ENCODE data around the gene PKN1.
"Not testable (repeated sequence)": the region's sequence is repeated elsewhere in the genome, so short reads cannot be mapped to it uniquely, and the experiment has no call there.

PKN1 gene

GRCh38 chr19:14450876-14451275, 17.8 kb downstream of the PKN1 start:
- TF ChIP-seq, protein P1, sequence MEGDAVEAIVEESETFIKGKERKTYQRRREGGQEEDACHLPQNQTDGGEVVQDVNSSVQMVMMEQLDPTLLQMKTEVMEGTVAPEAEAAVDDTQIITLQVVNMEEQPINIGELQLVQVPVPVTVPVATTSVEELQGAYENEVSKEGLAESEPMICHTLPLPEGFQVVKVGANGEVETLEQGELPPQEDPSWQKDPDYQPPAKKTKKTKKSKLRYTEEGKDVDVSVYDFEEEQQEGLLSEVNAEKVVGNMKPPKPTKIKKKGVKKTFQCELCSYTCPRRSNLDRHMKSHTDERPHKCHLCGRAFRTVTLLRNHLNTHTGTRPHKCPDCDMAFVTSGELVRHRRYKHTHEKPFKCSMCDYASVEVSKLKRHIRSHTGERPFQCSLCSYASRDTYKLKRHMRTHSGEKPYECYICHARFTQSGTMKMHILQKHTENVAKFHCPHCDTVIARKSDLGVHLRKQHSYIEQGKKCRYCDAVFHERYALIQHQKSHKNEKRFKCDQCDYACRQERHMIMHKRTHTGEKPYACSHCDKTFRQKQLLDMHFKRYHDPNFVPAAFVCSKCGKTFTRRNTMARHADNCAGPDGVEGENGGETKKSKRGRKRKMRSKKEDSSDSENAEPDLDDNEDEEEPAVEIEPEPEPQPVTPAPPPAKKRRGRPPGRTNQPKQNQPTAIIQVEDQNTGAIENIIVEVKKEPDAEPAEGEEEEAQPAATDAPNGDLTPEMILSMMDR (conservative IDR thresholded peaks at IDR 0.05; ENCODE audit: low read depth, low read length) = no peak

GRCh38 chr19:14452303-14452702, 19.2 kb downstream of the PKN1 start:
- H3K4me3 ChIP-seq (ENCODE audit: low read depth, low read length); DNase-seq (ENCODE audit: low read depth): not testable (repeated sequence)

More at GRCh38 chr19:14450876-14451275, 17.8 kb downstream of the PKN1 start:
- no peak overlapping the region for H3K4me3 ChIP-seq (ENCODE audit: low read depth, low read length)
- DNase-seq (ENCODE audit: low read depth) = no peak

DNA sequence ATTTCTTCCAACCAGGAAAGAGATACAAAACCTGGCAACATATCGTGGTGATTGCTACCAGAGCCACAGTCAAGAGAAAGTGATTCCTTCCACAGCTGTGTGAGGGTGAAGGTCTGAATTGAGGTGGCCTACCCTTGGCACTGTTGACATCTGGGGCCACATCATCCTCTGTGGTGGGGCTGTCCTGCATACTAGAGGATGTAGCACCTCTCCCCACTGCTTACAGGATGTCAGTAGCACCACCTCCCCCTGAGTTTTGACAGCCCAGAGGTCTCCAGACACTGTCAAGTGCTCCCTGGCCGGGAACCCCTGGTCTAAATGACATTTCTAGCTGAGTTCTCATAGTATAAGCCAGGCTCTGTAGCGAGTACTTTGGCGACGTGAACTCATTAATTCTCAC, 26.6 kb downstream of the PKN1 start:
- H3K4me3 ChIP-seq (ENCODE audit: low read depth, low read length) = no peak overlapping the region
- TF ChIP-seq, protein P1 (conservative IDR thresholded peaks at IDR 0.05; ENCODE audit: low read depth, low read length) = no peak
- DNase-seq (ENCODE audit: low read depth) = no peak

GRCh38 chr19:14460935-14461334, 27.8 kb downstream of the PKN1 start:
- no peak overlapping the region for H3K4me3 ChIP-seq (ENCODE audit: low read depth, low read length)
- no peak for DNase-seq (ENCODE audit: low read depth)
- TF ChIP-seq, protein P1 (conservative IDR thresholded peaks at IDR 0.05; ENCODE audit: low read depth, low read length) = no peak

DNA sequence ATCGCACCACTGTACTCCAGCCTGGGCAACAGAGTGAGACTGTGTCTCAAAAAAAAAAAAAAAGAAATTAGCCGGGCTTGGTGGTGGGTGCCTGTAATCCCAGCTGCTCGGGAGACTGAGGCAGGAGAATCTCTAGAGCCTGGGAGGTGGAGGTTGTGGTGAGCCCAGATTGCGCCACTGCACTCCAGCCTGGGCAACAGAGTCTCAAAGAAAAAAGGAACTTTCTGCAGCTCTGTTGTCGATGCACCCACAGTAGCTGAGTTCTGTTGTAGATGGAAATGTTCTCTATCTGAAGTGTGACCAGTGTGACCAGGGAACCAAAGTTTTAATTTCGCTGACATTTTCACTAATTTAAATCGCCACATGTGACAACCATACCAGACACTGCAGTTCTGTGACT, 29.3 kb downstream of the PKN1 start:
- not testable (repeated sequence) for DNase-seq (ENCODE audit: low read depth); H3K4me3 ChIP-seq (ENCODE audit: low read depth, low read length)

DNA sequence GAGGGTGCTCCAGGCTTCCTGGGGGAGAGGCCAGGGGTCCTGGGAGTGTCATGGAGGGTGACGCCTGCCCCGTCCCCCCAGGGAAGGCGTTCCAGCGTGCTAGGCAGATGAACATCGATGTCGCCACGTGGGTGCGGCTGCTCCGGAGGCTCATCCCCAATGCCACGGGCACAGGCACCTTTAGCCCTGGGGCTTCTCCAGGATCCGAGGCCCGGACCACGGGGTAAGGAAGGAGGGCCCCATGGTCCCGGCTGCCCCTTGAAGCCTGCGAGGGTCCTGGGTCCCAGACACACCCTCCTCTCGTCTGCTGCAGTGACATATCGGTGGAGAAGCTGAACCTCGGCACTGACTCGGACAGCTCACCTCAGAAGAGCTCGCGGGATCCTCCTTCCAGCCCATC, 30.6 kb downstream of the PKN1 start:
- no peak for DNase-seq (ENCODE audit: low read depth)
- TF ChIP-seq, protein P1 (conservative IDR thresholded peaks at IDR 0.05; ENCODE audit: low read depth, low read length) = no peak

GRCh38 chr19:14467391-14467790, 34.3 kb downstream of the PKN1 start:
- TF ChIP-seq, protein P1 (conservative IDR thresholded peaks at IDR 0.05; ENCODE audit: low read depth, low read length) = no peak
- H3K4me3 ChIP-seq (ENCODE audit: low read depth, low read length) = no peak overlapping the region

More for the DNA sequence above, 30.6 kb downstream of the PKN1 start:
- no peak overlapping the region for H3K4me3 ChIP-seq (ENCODE audit: low read depth, low read length)

GRCh38 chr19:14467816-14468215, 34.7 kb downstream of the PKN1 start:
- no peak for DNase-seq (ENCODE audit: low read depth)
- TF ChIP-seq, protein P1 (conservative IDR thresholded peaks at IDR 0.05; ENCODE audit: low read depth, low read length) = no peak

More at GRCh38 chr19:14467391-14467790, 34.3 kb downstream of the PKN1 start:
- no peak for DNase-seq (ENCODE audit: low read depth)

More at GRCh38 chr19:14467816-14468215, 34.7 kb downstream of the PKN1 start:
- no peak overlapping the region for H3K4me3 ChIP-seq (ENCODE audit: low read depth, low read length)

All from choroid plexus epithelial cell (primary cell).